GM19452 (cell line): Measurements from ENCODE around the gene PPP2R2B.

Source experiments
- ATAC-seq: cut with Tn5 transposase; IDR thresholded peaks from one replicate; pipeline ENCODE4 v1.9.1; 2021; ENCODE audit not compliant: unreplicated experiment

PPP2R2B gene

GRCh38 chr5:146660376-146660960, 218.1 kb downstream of the PPP2R2B start:
- no peak for ATAC-seq

- ATAC-seq, result no peak
Measured at GRCh38 chr5:146659961-146660360, 218.6 kb downstream of the PPP2R2B start.

GRCh38 chr5:146656703-146657102, 221.9 kb downstream of the PPP2R2B start:
- ATAC-seq, result no peak

DNA sequence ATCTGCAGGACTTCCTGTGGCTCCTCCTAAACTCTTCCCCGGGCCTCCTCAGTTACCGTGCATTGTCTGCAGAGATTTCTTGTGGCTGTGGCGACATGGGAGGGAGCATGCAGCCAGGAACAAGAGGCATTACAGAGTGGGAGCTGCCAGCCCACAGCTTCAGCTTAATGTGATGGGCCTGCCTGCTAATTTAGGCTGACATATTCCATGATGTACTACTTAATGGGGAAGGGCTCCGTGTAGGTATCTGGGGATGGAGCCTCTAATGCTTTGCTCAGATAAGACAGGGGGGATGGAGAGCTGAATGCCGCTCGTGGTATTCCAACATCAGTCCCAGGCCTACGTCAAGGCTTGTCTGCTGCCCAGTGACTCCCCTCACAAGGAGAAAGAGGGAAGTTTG, 225.0 kb downstream of the PPP2R2B start:
- no peak for ATAC-seq

DNA sequence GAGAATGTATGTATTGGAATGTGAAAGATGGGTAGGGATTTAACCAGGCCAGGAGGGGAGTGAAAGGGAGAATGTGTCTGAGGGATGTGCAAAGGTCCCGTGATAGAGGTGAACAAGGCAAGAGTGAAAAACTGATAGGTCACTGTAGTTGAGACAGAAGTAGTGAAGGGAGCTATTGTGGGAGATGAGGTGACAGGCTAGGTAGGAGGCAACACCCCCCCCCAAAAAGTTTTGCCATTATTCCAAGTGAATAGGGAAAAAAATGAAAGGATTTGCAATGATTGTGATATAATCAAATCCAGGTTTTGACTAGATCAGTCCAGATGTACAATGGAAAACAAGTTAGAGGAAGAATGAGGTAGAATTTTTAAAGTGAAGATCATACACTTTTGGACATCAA, 226.0 kb downstream of the PPP2R2B start:
- ATAC-seq, result no peak

DNA sequence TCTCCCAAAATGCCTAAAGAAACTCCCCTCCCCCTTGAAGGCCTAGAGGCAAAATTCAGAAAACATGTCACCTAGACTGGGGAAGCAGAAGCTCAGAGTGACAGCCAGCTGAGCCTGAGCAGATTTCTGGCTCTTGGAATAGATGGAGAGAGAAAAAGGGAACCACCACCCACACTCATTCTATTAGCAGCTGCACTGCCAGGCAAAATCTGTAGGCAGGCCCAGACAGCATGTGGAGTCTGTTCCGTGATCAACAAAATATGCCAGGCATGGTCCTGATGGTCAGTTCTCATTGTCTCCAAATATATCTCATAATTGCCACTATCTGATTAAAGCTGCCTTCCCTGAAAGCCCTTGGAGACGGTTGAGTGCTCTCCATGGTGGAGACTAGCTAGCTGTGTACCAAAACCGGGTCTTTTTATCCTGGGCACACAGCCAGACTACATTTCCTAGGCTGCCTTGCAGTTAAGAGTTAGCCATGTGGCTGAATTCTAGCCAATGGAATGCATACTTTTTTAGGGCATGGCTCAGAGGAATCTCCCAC, 230.8 kb downstream of the PPP2R2B start:
- no peak for ATAC-seq

DNA sequence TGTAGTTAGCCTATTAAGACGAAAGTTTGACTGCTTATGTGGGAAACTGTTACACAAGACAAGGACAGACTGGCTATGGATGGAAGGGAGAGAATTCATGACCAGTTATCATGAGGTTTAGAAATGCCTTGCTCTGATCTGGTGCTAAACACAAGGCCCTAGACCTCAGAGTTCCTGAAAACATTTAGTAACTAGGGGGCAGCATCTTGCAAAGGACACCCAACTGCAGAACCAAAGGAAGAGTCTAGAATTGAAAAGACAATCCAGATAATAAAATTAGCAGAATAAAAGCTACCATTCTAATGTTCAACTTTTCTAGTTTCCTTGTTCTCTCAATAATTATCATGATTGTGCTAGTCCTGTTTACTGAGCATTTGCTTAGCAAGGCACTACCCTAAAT, 232.1 kb downstream of the PPP2R2B start:
- ATAC-seq, result no peak

DNA sequence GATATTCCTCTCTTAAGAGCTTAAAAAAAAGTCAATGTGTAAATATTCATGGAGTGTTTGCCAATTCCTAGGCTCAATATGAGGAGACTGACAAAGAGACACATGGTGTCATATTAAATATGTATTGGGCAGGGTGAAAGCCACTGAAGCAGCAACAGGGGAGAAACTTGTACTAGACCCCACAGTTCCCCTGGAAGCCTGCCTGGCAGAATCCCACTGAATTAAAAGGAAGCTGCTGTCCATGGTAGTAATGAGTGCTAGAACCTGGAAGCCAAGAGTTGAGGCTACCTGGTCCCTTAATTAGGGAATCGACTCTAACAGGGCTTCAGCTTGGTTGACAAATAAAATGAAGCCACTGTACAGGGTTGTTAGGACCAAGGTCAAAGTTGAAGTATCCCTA, 233.2 kb downstream of the PPP2R2B start:
- ATAC-seq, result no peak

DNA sequence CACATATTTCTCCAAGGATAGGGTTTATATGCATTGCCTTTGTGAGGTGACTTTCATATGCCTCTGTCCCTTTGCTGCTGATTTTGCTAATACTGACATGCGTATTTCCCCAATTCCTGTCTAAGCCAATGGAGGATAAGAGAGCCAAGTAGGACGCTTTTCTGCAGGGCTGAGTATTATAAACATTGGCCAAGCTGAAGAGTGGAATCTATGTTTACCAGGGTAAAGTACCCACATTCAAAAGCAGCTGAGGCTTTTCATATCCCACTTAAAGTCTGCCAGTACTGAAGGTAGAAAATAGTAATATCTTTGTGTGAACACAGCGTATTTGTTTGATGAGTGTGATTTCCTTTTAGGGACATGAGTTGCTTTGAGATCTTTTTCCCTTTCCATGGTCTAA, 233.7 kb downstream of the PPP2R2B start:
- no peak for ATAC-seq

GRCh38 chr5:146643776-146644175, 234.8 kb downstream of the PPP2R2B start:
- no peak for ATAC-seq

DNA sequence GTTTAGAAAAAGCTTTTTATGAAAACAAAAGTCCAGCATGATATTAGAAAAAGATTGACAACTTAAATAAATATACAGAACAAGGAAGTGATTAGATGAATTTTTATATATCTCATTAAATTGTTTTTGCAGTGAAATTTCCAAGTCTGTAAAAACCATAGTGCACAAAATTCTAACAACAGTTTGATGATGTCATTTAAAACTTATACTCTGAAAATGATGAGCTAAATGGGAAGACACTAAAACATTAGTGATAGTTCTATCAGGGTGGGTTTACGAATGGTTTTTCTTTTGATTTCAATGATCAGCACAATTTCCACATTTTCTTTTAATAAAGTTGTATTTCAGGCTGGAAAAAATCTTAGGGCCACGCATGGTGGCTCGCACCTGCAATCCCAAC, 236.1 kb downstream of the PPP2R2B start:
- ATAC-seq, result no peak

DNA sequence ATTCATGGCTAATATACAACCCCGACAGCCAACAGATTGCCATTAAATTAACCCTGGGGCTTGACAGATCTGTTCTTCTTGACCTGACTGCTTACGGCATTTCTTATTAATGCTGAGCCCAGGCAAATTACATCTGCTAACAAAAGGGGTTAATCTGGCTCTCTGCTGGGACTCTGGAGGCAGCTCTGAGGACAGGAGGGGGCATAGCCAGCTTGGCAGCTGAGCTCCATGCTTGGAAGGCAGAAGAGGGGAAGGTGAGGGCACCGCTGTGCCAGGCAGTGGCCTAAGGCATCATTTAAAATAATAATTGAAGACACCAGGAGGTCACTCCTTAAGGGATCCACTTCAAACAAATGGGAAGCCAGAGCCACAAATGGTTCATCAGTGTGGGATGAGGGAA, 236.6 kb downstream of the PPP2R2B start:
- no peak for ATAC-seq

GRCh38 chr5:146640285-146640896, 238.2 kb downstream of the PPP2R2B start:
- no peak for ATAC-seq

DNA sequence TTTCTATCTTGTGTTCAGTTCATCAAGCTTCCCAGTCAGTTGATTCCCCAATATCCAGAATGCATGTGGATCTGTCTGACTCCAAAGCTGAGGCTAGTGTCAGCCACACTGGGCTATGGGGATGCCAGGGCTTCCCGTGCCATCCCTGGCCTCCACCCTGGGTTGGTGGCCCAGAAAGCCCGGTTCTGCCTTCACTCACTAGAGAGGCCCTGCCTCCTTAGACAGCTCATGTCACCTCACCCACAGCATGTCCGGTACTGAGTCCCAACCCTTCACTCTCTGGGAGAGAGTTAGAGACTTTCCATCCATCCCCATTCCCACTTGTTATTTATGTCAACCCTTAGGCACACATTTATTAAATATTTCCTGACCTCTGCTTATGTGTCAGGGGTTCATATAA, 243.1 kb downstream of the PPP2R2B start:
- no peak for ATAC-seq

DNA sequence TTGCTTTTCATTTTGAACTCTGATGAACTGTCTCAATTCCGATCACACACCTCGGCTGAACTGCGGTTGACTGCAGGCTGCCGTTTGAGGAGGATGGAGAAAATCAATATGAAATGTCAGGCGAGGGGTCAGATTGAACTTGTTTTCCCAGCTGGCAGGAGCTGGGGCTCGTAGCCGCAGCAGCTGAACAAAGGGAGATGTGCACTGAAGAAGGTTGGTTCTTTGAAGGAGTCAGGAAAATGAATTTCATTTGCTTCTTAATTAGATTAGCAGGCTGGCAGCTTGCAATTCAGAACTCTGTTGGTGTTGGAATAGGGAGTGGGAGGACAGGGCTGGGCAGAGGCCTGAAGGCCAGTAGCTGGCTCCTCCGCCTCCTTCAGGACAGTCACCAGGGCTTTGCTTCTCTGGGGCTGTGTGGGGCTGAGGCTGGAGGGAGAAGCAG, 245.2 kb downstream of the PPP2R2B start:
- no peak for ATAC-seq

DNA sequence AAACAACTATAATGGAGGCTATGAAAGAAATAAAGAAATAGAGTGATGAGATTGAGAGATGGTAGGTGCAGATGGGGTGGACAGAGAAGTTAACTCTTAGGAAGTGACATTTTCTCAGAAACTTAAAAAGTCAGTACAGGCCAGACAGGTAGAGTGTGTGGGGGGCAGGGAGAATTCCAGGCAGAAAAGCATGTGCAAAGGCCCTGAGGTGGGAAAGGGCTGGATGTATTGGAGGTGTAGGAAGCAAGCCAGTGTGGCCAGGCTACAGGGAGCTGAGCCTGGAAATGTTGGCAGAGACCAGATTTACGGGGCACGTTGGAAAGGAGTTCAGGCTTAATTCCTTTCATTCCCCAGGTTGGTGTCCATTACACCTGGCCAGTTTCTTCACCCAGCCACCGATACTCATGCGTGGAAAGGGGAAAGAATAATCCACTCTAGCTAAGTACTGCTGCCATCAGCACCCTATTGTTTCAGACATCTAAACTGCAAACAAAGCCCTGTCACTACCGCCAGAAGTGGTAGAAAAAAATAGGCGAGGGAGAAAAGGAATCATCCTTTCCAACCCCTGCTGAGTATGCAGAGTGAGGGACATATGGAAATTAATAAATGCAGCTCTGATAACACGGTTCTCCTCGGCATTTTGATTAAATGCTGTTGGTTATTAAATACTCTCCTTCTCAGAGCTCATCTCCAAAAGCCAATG, 245.8 kb downstream of the PPP2R2B start:
- no peak for ATAC-seq

GRCh38 chr5:146630472-146630871, 248.1 kb downstream of the PPP2R2B start:
- no peak for ATAC-seq

DNA sequence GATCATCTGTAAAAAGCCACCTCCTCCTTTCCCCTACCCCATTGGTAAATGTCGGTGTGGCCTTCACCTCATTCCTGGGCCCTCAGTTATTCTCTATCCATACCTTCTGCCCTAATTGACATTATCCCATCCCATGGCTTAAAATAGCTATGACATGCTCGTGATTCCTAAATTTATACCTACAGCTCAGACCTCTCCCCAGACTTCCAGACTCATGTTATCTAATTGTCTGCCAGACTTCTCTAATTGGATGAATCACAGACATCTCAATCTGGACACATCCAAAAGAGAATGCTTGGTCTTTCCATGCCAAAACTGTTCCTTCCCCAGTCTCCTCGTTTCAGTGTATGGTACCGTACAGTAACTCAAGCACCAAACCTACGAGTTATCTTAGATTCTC, 249.6 kb downstream of the PPP2R2B start:
- ATAC-seq, result no peak

DNA sequence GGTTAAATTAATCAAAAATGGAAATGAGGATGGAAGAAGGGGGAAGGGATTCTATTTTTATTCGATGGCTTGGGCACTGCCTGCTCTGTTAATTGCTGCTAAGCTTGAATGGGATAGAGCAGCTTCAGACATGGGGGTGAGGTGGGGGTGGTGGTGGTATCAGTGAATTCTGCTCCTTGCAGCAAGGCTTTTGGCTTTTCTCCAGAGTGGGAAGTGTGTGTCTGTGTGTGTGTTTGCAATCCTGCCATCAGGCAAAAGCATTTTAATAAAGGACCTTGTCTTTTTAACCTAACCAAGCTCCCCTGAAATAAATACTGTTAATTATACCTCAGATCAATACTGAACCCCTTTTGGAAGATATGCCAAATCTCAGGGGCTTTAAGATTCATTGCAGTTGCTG, 251.6 kb downstream of the PPP2R2B start:
- ATAC-seq, result no peak

- no peak for ATAC-seq
Measured at GRCh38 chr5:146624179-146624578, 254.4 kb downstream of the PPP2R2B start.

DNA sequence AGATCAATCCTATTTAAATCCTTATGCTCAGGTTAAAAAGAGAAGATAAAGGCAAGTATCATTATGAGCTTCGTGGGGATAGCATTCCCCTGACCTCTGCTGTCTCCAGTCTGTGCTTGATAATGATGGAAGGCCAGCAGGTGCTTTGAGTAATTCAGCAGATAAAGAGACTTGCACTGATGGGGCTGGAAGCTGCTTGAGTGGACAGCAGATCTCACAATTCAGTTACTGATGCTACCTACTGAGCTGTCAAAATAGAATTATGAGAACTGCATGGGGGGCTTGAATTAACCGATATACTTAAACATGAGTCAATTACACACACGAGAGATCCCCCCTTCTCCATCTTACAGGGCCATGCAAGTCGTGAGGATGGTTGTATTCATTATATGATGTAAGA, 254.9 kb downstream of the PPP2R2B start:
- ATAC-seq, result no peak

GRCh38 chr5:146623009-146623408, 255.5 kb downstream of the PPP2R2B start:
- ATAC-seq, result no peak
